ENCODE measurements around the gene FSD1L.

Gene FSD1L

DNA sequence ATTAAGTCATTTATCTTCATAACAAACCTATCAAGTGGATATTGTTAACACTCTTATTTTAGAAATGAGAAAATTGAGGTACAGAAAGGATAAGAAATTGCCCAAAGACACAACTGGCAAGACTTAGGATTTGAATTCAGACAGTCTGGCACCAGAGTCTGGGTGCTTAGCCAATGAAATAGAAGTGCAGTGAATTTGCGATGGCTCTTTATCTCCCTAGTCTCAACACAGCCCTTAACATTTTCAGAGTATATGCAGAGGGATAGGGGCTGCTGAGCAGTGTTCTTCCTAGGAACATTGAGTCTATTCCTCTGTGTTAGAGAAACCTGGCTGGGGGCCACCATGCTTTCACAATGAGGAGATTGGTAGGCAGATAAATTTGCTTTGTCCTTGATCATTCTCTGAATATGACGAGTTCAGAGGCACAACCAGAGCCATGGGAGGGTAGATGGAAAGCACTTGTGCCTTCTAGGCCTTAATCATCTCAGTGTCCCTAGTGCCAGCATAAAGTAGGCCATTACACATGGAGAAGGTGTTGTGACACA, 6.1 kb upstream of the FSD1L start:
- Histone ChIP-seq H3K9ac (ENCODE audit: low read length) (no peak overlapping the region), H3K36me3 (ENCODE audit: control insufficient read depth, insufficient read depth, low read length) (no peaks in the 10 kb centered on the region), H3K4me3 (ENCODE audit: low read length) (no peak overlapping the region), H3K27me3 (ENCODE audit: control insufficient read depth, insufficient read depth, low read length) (no peaks in the 10 kb centered on the region), H3K4me1 (ENCODE audit: control insufficient read depth, insufficient read depth, low read length) (no peaks in the 10 kb centered on the region), H3K27ac (ENCODE audit: low read depth, low read length) (no peak overlapping the region)

DNA sequence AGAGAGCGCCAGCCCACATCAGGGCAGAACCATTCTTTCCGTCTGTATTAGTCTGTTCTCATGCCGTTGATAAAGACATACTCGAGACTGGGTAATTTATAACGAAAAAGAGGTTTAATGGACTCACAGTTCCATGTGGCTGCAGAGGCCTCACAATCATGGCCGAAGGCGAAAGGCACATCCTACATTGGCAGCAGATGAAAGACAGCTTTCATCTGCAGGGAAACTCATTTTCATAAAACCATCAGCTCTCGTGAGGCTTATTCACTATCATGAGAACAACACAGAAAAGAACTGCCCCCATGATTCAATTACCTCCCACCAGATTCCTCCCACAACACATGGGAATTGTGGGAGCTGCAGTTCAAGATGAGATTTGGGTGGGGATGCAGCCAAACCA, 4.7 kb upstream of the FSD1L start:
- H3K27me3 ChIP-seq (ENCODE audit: control insufficient read depth, insufficient read depth, low read length), result no peaks in the 10 kb centered on the region
- peaks cover 2% of the 10 kb centered on the region for H3K4me1 ChIP-seq (ENCODE audit: control insufficient read depth, insufficient read depth, low read length)
- no peak overlapping the region for H3K27ac ChIP-seq (ENCODE audit: low read depth, low read length)
- no peaks in the 10 kb centered on the region for H3K36me3 ChIP-seq (ENCODE audit: control insufficient read depth, insufficient read depth, low read length)
- no peak overlapping the region for H3K9ac ChIP-seq (ENCODE audit: low read length)
- no peak overlapping the region for H3K4me3 ChIP-seq (ENCODE audit: low read length)

GRCh38 chr9:105444130-105444529, 3.7 kb upstream of the FSD1L start:
- Histone ChIP-seq H3K4me3 (ENCODE audit: low read length) (no peak overlapping the region), H3K27ac (ENCODE audit: low read depth, low read length) (no peak overlapping the region), H3K4me1 (ENCODE audit: control insufficient read depth, insufficient read depth, low read length) (peaks cover 7% of the 10 kb centered on the region), H3K9ac (ENCODE audit: low read length) (no peak overlapping the region), H3K27me3 (ENCODE audit: control insufficient read depth, insufficient read depth, low read length) (no peaks in the 10 kb centered on the region), H3K36me3 (ENCODE audit: control insufficient read depth, insufficient read depth, low read length) (no peaks in the 10 kb centered on the region)

DNA sequence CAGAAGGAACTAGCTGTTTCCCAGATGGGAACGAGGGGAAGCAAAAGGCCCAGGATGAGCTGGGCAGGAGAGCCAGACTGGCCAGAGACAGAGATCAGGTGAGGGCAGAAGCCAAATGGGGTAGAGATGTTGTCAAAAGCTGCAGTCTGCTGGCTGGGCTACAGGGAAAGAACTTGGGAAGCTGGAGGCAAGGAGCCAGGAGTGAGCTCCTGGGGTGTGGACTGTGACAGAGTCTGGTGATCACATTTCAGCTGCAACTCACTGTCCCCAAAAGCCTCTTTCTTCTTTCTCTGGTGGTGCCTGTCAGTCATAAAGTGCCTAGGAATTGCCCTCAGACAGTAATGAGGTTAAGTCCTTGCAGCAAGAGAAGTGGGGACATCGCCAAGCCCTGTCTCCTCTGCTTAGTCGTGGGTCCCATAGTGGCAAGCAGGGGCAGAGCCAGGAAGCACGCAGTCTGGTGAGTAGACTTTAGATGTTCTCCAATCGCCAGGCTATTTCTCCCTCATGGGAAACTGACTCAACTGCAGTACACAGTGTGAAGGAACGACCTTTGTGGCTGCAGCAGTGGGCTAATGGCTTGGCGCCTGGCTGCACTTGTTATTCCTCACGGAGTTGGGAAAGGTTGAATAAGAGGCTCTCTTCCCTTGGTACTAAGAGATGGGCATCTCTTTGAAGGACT, 2.5 kb upstream of the FSD1L start:
- Histone ChIP-seq H3K4me1 (ENCODE audit: control insufficient read depth, insufficient read depth, low read length) (peaks cover 9% of the 10 kb centered on the region), H3K4me3 (ENCODE audit: low read length) (no peak overlapping the region), H3K27ac (ENCODE audit: low read depth, low read length) (no peak overlapping the region), H3K36me3 (ENCODE audit: control insufficient read depth, insufficient read depth, low read length) (no peaks in the 10 kb centered on the region), H3K9ac (ENCODE audit: low read length) (no peak overlapping the region), H3K27me3 (ENCODE audit: control insufficient read depth, insufficient read depth, low read length) (no peaks in the 10 kb centered on the region)

DNA sequence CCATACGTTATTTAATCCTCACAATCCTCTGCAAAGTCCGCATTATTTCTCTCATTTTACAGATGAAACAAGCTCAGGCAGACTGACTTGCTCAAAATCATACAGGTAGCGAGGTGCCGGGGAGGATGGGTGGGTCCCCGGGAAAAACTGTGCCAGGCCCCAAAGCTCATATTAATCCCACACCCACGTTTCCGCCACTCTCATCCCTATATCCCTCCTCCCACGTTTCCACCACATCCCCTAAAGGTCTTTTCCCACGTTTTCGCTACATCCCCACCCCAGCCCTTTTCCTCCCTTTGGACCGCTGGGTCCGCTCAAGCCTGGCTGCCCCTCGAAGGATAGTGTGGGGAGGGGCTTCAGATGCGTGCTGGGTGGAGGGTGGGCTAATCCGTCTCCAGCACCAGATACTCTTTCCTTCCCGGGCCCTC, 434 bp upstream of the FSD1L start:
- Histone ChIP-seq H3K9ac (ENCODE audit: low read length) (peak overlapping the region; percentile 10), H3K4me1 (ENCODE audit: control insufficient read depth, insufficient read depth, low read length) (peaks cover 9% of the 10 kb centered on the region), H3K4me3 (ENCODE audit: low read length) (peak overlapping the region; percentile 65), H3K27me3 (ENCODE audit: control insufficient read depth, insufficient read depth, low read length) (no peaks in the 10 kb centered on the region), H3K27ac (ENCODE audit: low read depth, low read length) (peak overlapping the region; percentile 63), H3K36me3 (ENCODE audit: control insufficient read depth, insufficient read depth, low read length) (no peaks in the 10 kb centered on the region)

GRCh38 chr9:105449081-105449480, 1.2 kb downstream of the FSD1L start:
- no peaks in the 10 kb centered on the region for H3K36me3 ChIP-seq (ENCODE audit: control insufficient read depth, insufficient read depth, low read length)
- peak overlapping the region; percentile 65 for H3K4me3 ChIP-seq (ENCODE audit: low read length)
- H3K27me3 ChIP-seq (ENCODE audit: control insufficient read depth, insufficient read depth, low read length), result no peaks in the 10 kb centered on the region
- H3K9ac ChIP-seq (ENCODE audit: low read length), result no peak overlapping the region
- no peak overlapping the region for H3K27ac ChIP-seq (ENCODE audit: low read depth, low read length)
- H3K4me1 ChIP-seq (ENCODE audit: control insufficient read depth, insufficient read depth, low read length), result peaks cover 9% of the 10 kb centered on the region

GRCh38 chr9:105452185-105452584, 4.4 kb downstream of the FSD1L start:
- Histone ChIP-seq H3K4me3 (ENCODE audit: low read length) (no peak overlapping the region), H3K27me3 (ENCODE audit: control insufficient read depth, insufficient read depth, low read length) (no peaks in the 10 kb centered on the region), H3K9ac (ENCODE audit: low read length) (no peak overlapping the region), H3K4me1 (ENCODE audit: control insufficient read depth, insufficient read depth, low read length) (peaks cover 9% of the 10 kb centered on the region), H3K27ac (ENCODE audit: low read depth, low read length) (no peak overlapping the region), H3K36me3 (ENCODE audit: control insufficient read depth, insufficient read depth, low read length) (no peaks in the 10 kb centered on the region)

DNA sequence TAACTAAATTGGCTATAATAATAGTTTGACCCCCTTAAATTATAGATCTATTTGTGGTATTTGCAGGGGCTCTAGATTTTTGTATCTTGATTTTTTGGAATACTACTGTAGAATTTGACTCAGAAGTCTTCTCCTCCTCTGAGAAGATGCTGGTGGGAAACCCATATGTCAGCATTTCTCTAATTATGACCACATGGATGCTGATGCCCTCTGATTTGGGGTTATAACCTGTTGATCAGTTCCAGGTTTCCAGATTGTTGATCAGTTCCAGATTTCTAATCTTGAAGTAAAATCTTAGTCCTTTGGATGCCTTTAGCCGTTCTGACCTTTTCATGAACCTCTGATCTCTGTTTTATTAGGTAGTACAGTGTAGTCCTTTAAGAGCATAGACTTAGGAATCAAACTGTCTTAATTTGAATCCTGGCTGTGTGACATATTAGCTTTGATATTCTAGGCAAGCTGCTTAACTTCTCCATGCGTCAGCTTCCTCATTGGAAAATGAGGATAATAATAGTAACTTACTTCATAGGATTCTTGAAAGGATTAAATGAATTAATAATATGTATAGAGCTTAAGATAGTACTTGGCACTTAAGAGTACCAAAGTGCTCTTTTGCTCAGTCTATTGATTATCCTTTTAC, 8.1 kb downstream of the FSD1L start:
- Histone ChIP-seq H3K27me3 (ENCODE audit: control insufficient read depth, insufficient read depth, low read length) (no peaks in the 10 kb centered on the region), H3K4me3 (ENCODE audit: low read length) (no peak overlapping the region), H3K36me3 (ENCODE audit: control insufficient read depth, insufficient read depth, low read length) (no peaks in the 10 kb centered on the region), H3K27ac (ENCODE audit: low read depth, low read length) (no peak overlapping the region), H3K9ac (ENCODE audit: low read length) (no peak overlapping the region), H3K4me1 (ENCODE audit: control insufficient read depth, insufficient read depth, low read length) (no peaks in the 10 kb centered on the region)

GRCh38 chr9:105457560-105458294, 9.9 kb downstream of the FSD1L start:
- no peak overlapping the region for H3K9ac ChIP-seq (ENCODE audit: low read length)

DNA sequence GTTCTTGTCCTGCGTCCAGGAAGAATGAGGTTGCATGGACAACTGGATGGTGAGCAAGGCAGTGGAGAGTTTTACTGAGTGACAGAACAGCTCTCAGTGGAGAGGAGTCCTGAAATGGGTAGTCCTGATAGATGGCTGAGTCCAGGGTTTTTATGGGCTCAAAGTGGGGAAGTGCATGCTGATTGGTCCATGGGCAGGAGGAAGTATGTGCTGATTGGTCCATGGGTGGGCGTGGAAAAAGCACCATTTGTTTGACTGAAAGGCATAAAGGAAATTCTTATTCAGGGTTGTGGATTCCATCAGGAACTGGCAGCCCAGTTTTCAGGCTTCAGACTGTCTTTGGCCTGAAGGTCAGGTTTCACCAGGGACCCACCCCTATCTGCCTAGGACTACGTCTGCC, 10.6 kb downstream of the FSD1L start:
- Histone ChIP-seq H3K27ac (ENCODE audit: low read depth, low read length) (no peak overlapping the region), H3K9ac (ENCODE audit: low read length) (no peak overlapping the region), H3K27me3 (ENCODE audit: control insufficient read depth, insufficient read depth, low read length) (no peaks in the 10 kb centered on the region), H3K4me3 (ENCODE audit: low read length) (no peak overlapping the region), H3K4me1 (ENCODE audit: control insufficient read depth, insufficient read depth, low read length) (no peaks in the 10 kb centered on the region), H3K36me3 (ENCODE audit: control insufficient read depth, insufficient read depth, low read length) (no peaks in the 10 kb centered on the region)

More at GRCh38 chr9:105457560-105458294, 9.9 kb downstream of the FSD1L start:
- no peaks in the 10 kb centered on the region for H3K27me3 ChIP-seq (ENCODE audit: control insufficient read depth, insufficient read depth, low read length)
- H3K4me3 ChIP-seq (ENCODE audit: low read length), result no peak overlapping the region
- no peaks in the 10 kb centered on the region for H3K4me1 ChIP-seq (ENCODE audit: control insufficient read depth, insufficient read depth, low read length)
- no peaks in the 10 kb centered on the region for H3K36me3 ChIP-seq (ENCODE audit: control insufficient read depth, insufficient read depth, low read length)
- no peak overlapping the region for H3K27ac ChIP-seq (ENCODE audit: low read depth, low read length)

- Histone ChIP-seq H3K27ac (ENCODE audit: low read depth, low read length) (no peak overlapping the region), H3K27me3 (ENCODE audit: control insufficient read depth, insufficient read depth, low read length) (no peaks in the 10 kb centered on the region), H3K4me3 (ENCODE audit: low read length) (no peak overlapping the region), H3K9ac (ENCODE audit: low read length) (no peak overlapping the region), H3K36me3 (ENCODE audit: control insufficient read depth, insufficient read depth, low read length) (no peaks in the 10 kb centered on the region), H3K4me1 (ENCODE audit: control insufficient read depth, insufficient read depth, low read length) (no peaks in the 10 kb centered on the region)
These were observed 11.5 kb downstream of the FSD1L start for GRCh38 chr9:105459336-105459735.

DNA sequence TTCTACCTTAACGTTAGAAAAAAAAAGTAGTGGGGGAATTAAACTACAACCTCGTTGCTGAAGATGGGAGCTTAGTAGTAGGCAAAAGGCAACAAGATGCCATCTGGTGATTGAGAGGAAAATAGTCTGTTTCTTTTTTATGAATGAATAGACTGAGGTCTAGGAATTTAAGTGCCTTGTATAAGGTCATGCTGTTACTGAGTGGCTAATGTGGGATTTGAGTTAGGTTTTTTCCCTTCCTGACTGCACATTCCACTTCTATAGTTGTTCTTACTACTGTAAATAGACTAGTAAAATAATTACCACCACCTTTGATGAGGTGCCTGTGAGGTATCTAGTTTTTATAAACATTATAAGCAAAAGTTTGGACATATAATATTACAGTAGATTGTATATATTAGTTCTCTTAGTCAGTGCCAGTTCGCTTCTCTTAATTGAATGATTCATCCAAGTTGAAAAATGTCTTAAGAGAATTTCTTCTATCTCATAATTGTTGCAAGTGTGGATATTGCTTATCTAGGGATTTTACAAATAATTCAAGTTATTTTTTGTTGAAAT, 19.1 kb downstream of the FSD1L start:
- no peak overlapping the region for H3K27ac ChIP-seq (ENCODE audit: low read depth, low read length)
- H3K36me3 ChIP-seq (ENCODE audit: control insufficient read depth, insufficient read depth, low read length), result peaks cover 2% of the 10 kb centered on the region
- no peaks in the 10 kb centered on the region for H3K4me1 ChIP-seq (ENCODE audit: control insufficient read depth, insufficient read depth, low read length)
- H3K9ac ChIP-seq (ENCODE audit: low read length), result no peak overlapping the region
- H3K4me3 ChIP-seq (ENCODE audit: low read length), result no peak overlapping the region
- no peaks in the 10 kb centered on the region for H3K27me3 ChIP-seq (ENCODE audit: control insufficient read depth, insufficient read depth, low read length)
